22Rv1 (cell line): Measurements from ENCODE around the gene MYO1D.

Experiments
- CTCF ChIP-seq: fragments of 450-650 bp; IDR thresholded peaks from 2 replicates; pipeline ENCODE4 v1.5.1; 2017; ENCODE audit warnings: mild to moderate bottlenecking
- ZFX ChIP-seq: fragments of 450-650 bp; IDR thresholded peaks from 2 replicates; pipeline ENCODE4 v1.6.1; 2017; ENCODE audit warnings: antibody characterized with exemption, borderline replicate concordance

GRCh38 chr17:32636598-32637218 is 240.2 kb downstream of the MYO1D start:
- TF ChIP-seq CTCF (no peak), ZFX (no peak)
